ENCODE results near the gene LTN1.
"Not testable (repeated sequence)": the region's sequence is repeated elsewhere in the genome, so short reads cannot be mapped to it uniquely, and the experiment has no call there.

LTN1 gene, protein sequence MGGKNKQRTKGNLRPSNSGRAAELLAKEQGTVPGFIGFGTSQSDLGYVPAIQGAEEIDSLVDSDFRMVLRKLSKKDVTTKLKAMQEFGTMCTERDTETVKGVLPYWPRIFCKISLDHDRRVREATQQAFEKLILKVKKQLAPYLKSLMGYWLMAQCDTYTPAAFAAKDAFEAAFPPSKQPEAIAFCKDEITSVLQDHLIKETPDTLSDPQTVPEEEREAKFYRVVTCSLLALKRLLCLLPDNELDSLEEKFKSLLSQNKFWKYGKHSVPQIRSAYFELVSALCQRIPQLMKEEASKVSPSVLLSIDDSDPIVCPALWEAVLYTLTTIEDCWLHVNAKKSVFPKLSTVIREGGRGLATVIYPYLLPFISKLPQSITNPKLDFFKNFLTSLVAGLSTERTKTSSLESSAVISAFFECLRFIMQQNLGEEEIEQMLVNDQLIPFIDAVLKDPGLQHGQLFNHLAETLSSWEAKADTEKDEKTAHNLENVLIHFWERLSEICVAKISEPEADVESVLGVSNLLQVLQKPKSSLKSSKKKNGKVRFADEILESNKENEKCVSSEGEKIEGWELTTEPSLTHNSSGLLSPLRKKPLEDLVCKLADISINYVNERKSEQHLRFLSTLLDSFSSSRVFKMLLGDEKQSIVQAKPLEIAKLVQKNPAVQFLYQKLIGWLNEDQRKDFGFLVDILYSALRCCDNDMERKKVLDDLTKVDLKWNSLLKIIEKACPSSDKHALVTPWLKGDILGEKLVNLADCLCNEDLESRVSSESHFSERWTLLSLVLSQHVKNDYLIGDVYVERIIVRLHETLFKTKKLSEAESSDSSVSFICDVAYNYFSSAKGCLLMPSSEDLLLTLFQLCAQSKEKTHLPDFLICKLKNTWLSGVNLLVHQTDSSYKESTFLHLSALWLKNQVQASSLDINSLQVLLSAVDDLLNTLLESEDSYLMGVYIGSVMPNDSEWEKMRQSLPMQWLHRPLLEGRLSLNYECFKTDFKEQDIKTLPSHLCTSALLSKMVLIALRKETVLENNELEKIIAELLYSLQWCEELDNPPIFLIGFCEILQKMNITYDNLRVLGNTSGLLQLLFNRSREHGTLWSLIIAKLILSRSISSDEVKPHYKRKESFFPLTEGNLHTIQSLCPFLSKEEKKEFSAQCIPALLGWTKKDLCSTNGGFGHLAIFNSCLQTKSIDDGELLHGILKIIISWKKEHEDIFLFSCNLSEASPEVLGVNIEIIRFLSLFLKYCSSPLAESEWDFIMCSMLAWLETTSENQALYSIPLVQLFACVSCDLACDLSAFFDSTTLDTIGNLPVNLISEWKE (N-terminal part only)

DNA sequence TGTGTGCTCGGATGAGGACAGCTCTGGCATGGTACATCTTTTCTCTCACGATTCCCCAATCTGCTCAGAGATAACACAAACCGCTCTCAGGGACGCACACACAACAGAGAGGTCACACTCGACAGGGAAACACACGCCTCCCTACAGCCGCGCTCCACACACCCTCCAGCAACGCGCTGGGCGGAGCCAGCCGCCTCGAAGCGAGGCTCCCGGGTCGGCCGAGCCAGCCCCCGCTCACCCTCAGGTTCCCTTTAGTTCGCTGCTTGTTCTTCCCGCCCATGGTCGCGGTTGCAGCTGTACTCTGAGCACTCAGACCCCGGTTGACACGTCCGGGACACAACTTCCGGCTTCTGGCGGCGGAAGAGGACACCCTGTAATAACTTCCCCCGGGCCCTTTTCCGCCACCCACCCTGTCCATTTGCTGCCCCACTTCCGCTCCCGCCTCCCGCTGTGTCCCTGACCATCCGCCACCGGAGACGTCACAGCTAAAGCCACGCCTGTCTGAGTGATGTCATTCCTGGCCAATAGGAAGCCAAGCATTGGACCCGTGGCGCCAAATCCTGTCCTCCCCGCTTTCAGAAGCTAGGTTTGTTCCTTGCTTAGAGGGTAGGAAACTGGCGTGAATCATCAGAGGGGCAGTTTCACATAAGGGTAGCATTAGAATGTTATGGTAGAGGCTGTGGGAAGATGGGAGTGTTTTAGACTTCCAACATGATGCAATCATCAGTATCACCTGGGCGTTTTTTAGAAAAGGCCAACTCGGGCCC, at the start of gene LTN1:
Gene LTN1 (minus strand): TSS at position 352 of the 767 bp plus-strand sequence. CDS start 72 bp downstream, at position 280.
- DNase-seq, result peak; percentile 95 to 99 (median 98)

DNA sequence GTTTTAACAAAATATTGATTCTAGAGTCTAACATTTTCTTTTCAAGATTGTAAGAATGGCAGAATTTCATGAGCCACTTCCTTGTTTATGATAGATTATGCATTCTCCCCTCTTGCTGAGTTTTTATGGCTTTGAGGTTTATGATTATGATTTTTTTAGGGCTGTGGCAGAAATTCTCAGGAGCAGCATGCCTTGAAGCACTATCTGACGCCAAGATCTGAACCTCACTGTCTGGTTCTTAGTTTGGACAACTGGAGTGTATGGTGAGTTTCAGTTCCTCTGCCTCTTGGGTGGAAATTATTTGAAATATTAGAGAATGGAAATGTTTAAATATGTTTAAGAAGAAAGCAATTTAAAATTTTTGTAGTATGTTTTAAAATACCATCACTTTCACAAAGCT, 42.0 kb upstream of the LTN1 start:
- no peak for DNase-seq

GRCh38 chr21:29033871-29034270, 41.2 kb upstream of the LTN1 start:
- DNase-seq, result no peak

- no peak for DNase-seq
Measured at GRCh38 chr21:29033301-29033700, 40.6 kb upstream of the LTN1 start.

- DNase-seq, result no peak
Measured at GRCh38 chr21:29030909-29031308, 38.2 kb upstream of the LTN1 start.

- no peak for DNase-seq
Measured at GRCh38 chr21:29029524-29029923, 36.8 kb upstream of the LTN1 start.

DNA sequence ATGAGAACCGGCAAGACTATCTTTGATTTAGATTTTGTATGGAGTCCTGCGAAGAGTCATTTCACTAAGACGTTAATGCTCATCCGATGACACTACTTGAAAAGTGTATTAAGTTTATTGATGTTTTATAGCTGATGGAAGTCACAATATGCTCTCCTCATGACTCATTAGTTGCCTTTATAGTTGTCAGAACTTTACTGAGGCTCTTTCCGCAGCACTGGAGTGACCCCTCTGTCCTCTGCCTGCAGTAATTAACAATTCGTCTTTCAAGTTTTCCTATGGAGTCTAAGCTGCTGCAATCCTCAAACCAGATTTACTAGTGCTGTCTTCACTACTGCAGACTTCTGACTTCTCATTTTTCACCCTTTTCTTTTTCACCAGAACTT, 32.6 kb upstream of the LTN1 start:
- DNase-seq, result no peak

- peak; percentile 93 to 100 (median 98) for DNase-seq
Measured at GRCh38 chr21:29024474-29025327, 32.0 kb upstream of the LTN1 start, which contains the start of gene USP16. Gene USP16 (plus strand): TSS chr21:29024668. CDS start chr21:29027914, 3,246 bp downstream.

DNA sequence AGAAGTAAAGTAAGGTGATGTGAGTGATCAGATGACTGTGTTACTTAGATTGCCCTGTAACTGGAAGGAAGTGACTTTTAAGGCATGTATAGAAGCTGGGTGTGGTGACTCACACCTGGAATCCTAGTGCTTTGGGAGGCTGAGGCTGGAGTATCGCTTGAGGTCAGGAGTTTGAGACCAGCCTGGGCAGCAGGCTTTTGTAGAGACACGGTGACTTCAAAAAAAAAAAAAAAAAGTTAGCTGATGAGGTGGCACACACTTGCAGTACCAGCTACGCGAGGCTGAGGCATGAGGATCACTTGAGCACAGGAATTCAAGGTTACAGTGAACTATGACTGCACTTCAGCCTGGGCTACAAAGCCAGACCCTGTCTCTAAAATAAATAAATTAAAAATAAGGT, 29.5 kb upstream of the LTN1 start:
- no peak for DNase-seq

DNA sequence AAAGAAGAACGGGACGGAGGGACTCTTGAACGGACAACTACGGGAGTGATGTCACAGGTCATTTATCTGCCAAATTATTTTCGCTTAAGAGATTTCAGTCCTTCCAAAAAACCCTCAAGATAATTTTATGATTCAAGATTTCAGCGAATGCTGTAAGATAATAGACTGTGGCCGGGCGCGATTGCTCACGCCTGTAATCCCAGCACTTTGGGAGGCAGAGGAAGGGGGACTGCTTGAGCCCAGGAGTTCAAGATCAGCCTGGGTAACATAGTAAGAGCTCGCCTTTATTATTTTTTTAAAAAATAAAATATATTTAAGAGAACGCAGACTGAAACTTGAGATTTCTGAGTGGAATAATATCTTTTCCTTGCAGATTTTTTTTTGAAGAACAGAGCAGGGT, 25.9 kb upstream of the LTN1 start:
- no peak for DNase-seq

- DNase-seq, result no peak
Measured at GRCh38 chr21:29017639-29018237, 25.1 kb upstream of the LTN1 start.

DNA sequence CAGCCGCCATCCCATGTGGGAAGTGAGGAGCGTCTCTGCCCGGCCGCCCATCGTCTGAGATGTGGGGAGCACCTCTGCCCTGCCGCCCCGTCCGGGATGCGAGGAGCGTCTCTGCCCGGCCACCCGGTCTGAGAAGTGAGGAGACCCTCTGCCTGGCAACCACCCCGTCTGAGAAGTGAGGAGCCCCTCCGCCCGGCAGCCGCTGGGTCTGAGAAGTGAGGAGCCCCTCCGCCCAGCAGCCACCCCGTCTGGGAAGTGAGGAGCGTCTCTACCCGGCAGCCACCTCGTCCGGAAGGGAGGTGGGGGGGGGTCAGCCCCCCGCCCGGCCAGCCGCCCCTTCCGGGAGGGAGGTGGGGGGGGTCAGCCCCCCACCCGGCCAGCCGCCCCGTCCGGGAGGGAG, 18.6 kb upstream of the LTN1 start:
- DNase-seq, result not testable (repeated sequence)

- no peak for DNase-seq
Measured at GRCh38 chr21:29008367-29008766, 15.7 kb upstream of the LTN1 start.

GRCh38 chr21:29007810-29008209, 15.1 kb upstream of the LTN1 start:
- DNase-seq, result no peak

DNA sequence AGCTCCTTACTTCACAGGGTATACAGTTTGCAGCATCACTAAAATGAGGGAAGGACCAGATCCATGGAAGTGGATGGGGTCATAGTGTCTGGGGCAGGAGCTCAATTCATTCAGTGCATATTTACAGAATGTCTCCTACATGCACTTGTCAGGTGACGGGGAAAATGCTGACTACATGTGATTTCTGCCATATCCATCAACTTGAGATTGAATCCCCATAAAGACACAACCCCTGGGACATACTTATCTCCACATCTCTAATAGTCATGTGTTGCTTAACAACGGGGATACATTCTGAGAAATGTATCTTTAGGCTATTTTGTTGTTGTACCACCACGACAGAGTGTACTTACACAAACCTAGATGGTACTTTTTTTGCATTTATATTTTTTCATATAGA, 14.5 kb upstream of the LTN1 start:
- no peak for DNase-seq

DNA sequence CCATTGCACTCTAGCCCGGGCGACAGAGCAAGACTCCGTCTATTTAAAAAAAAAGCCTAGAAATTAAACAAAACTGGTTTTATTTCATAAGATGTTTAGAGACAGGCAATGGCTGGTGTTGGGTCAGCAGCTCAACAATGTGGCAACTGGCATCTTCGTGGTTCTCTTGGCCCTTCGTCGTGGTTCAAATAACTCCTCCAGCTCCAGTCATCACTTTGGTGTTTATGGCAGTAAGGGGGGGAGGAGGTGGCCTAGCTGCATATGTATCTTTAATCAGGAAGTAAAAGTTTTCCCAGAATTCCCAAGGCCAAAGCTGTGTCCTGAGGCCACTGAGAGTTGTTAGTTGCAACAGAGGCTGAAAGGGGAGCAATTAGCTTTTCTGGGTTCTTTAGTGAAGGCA, 13.0 kb upstream of the LTN1 start:
- no peak for DNase-seq

GRCh38 chr21:29002442-29003144, 9.9 kb upstream of the LTN1 start:
- peak; percentile 90 to 94 (median 92) for DNase-seq

DNA sequence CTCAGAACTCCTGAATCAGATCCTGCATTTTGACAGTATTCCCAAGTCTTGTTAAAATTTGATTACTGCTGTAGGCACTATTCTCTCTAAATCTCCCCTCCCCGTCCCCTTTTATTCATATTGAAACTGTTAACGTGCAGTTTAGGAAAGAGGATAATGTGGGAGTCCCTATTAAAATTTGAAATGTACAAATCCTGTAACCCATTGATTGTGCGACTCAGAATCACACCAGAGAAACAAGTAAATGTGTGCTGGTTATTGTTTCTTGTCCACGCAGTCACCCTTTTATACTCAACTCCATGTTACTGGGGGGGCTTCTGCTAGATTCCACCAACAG, 584 bp upstream of the LTN1 start:
- DNase-seq, result no peak

DNA sequence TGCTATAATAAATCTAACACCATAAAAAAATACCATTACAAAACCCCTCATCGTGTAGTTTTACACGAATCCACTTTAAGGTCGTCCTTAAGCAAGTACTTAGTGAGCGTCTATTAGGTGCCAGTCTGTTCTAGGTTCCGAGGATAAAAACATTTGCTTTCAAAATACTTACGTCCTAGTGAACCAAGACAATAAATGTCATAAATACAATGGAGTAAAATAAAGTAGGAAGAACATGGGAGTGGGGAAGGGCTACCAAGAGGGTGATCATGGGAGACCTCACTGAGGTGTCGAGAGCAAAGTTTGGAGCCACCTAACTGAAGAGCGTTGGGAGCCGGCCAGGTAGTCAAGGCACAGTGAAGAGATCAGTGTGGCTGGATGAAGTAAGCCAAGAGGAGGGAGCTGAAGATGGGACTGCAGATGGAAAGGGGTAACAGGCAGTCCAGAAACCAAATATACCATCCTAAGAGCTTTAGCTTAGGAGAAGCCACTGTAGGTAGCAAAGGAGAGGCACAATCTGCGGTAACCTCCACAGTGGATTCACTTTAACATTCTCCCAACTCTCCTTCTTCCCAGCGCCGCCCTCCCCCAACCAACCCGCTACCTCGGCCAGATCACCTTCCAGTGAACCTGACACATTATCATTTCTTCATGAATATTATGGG, 684 bp downstream of the LTN1 start:
- DNase-seq, result peak in 1 of 6 experiments; percentile 31

DNA sequence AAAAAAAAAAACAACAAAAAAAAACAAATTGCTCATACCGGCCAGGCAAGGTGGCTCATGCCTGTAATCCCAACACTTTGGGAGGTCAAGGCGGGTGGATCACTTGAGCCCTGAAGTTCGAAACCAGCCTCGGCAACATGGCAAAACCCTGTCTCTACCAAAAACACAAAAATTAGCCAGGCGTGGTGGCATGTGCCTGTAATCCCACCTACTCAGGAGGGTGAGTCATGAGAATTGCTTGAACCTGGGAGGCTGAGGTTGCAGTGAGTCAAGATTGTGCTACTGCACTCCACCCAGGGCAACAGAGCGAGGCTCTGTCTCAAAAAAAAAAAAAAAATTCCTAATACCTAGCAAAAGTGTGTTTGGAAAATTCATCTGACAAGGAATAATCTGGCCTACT, 4.5 kb downstream of the LTN1 start:
- DNase-seq, result not testable (repeated sequence)

All from stimulated activated naive CD4-positive, alpha-beta T cell (primary cell).